NCI-H1694 (cell line): Measurements from ENCODE around the gene ZFAND2B.

ENCODE experiments used
- DNase-seq: peaks from one replicate; lab custom pipeline; 2025; lab: John Stamatoyannopoulos, UW

ZFAND2B gene, protein sequence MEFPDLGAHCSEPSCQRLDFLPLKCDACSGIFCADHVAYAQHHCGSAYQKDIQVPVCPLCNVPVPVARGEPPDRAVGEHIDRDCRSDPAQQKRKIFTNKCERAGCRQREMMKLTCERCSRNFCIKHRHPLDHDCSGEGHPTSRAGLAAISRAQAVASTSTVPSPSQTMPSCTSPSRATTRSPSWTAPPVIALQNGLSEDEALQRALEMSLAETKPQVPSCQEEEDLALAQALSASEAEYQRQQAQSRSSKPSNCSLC

DNA sequence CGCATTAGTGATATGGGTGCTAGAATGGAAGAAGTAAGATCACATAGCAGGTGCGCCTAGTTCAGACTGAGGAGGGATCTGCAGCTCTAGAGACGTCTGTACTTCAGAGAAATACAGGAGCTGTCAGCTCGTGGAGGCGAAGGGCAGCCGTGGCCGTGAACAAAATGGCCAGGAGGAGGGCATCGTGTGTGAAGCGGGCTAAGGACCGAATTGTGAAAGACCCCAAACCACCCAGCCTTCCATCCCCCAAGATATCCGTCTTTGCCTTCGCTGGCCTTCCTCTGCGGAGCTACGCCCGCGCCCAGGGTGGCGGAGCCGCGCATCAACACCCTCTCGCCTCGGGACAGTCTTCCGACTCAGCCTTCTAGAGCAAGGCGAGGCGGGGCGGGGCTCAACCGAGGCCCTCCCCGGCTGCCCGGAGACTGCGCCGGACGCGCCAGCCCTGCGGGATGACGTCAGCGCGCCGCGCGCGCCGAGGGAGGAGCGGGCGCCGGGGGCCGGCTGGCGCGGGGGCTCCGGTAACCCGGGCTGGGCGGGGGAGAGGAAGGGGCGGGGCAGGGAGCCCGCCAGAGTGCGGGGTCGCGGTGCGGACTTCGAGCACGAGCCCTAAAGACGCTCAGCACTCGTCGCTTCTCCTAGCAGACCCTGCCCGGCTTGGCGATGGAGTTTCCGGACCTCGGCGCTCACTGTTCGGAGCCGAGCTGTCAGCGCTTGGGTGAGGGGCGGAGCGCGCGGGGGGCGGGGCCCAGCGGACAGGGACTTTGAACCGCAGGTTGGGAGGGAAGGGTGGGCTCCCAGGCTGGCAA is at the start of gene ZFAND2B:
Gene ZFAND2B, plus strand, starts transcription at position 455 of the 806 bp plus-strand sequence. Its CDS starts 206 bp downstream, at position 661.
- peak; percentile 84 for DNase-seq

DNA sequence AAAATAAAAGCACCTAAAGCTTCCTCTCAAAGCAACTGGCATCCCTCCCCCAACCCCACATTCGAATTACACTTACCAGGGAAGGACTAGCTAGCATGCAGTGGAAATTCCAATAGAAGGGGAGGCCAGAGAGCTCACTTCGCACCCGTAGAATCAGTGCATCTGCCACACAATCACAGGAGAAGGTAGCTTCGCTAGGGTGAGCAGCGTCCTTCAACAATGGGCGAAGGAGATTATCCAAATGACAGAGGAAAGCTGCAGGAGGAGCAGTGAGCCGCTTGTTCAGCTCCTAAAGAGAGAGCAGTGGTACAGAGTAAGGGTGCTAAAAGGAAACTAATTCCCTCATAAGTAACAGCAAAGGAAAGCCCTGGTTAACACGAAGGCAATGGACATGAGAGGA is 49.2 kb upstream of the ZFAND2B start:
- no peak for DNase-seq

DNA sequence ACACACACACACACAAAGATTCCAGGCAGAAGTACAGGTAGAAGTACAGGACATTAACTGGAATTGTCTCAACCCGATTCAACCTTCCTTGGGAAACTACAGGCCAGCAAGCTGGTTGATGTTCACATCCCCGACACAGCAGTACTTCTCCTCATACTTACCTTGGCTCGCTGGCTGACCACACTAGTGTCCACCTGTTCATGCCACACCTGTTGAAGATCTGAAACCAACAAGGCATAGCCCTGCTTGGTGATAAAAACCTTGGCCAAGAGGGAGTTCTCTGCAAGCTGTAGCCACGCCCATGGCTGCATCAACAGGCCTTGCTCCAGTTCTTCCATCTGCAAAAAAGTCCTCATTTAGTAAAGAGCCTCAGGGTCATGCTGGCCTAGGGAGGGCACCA is 48.6 kb upstream of the ZFAND2B start:
- DNase-seq = no peak

- no peak for DNase-seq
Measured at GRCh38 chr2:219158586-219158985, 48.0 kb upstream of the ZFAND2B start.

DNA sequence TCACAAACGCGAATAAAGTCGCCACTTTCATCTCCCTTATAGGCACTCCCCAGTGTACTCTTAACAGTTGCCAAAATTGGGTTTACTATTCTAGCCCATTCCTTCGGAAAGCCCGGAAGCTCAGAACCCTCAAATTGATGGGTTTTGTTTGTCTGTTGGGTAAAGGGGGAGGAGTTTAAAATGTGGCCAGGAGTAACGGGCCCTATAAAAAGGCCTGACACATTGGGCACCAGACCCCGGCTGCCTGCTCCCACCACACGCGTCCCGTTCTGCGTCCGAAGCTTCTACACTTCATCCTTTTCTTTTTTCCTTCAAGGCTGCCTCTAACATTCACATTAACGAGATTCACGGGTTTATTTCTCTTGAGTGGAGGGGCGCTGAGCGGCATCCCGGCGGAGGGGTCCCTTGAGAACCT is 46.8 kb upstream of the ZFAND2B start:
- no peak for DNase-seq

DNA sequence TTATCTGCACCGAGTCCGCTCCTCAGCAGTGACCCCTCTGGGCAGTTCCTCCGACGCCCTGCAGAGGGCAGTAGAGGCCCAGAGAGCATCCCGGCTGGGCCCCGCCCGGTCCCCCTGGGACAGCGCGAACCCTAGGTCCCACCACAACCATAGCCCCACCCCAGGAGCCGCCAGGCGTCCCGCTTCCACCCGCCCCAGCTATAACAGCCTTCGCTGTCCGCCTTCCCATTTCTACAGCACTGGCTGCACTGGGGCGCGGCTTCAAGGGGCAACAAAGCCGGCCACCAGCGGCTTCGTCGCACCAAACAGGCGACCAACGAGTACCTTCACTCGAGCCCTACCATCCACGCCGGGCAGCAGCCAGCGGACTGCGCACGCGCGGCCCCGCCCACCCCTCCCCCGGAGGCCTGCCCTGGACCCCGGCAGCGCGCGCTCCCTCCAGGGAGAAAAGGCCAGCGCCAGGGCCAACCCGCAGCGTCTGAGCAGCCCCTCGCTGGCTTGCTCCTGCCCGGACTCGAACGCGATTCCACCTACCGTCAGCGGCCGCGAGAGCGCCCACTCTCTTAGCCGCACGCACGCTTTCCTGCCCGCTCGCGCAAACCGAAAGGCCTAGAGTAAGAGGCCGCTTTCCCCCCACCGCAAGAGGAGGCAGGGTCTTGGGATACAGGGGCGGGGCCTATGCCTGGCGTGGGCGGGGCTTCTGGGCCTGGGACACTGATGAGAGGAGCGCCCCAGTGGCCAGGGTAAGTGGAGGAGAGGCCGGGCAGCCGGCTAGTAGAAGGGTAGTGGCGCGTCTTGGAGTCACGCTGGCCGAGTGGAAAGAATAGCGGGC is 46.2 kb upstream of the ZFAND2B start, which contains the start of gene NHEJ1:
Gene NHEJ1, minus strand, starts transcription at position 630 of the 832 bp plus-strand sequence. CDS start 2,453 bp downstream, outside the sequence.
- peak; percentile 79 for DNase-seq

GRCh38 chr2:219161097-219161496 is 45.5 kb upstream of the ZFAND2B start:
- DNase-seq = no peak

- DNase-seq = no peak
Measured at GRCh38 chr2:219163156-219163555, 43.4 kb upstream of the ZFAND2B start.

GRCh38 chr2:219165058-219165911 is 41.3 kb upstream of the ZFAND2B start:
- no peak for DNase-seq

DNA sequence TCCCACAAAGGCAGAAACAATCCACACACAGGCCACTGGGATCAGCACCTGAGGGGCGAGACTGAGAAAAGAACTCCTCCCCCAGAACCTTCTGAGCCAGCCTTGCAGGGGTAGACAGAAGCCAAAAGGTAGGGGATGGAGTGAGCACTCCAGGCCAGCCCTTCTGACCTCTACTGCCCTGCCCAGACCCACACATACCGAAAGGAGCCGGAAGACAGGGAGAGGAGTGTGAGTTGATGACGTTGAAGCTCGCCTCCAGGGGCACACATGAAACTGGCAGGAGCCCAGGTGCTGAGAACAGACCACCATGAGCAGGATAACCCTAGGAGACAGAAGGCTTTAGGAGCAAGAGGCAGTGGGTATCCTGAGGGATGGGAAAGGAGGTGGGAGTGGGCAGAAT is 38.6 kb upstream of the ZFAND2B start:
- DNase-seq = no peak

DNA sequence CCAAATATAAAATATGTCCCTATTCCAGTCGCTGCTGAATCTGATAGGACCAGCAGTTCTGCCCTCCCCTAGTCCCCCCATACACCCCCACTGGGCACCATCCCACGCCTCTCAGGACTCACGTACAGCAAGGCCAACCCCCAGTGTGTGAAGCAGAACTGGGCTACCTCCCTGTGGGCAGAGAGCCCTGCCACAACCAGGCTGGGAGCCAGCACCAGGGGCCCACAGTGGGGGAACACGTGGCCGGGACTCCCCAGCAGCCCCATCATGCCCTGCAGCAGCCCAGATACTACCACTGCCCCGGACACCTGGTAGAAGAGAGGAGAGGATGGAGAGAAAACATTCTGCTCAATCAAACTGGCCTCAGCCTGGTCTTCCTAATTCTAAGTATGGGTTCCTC is 38.1 kb upstream of the ZFAND2B start:
- no peak for DNase-seq

DNA sequence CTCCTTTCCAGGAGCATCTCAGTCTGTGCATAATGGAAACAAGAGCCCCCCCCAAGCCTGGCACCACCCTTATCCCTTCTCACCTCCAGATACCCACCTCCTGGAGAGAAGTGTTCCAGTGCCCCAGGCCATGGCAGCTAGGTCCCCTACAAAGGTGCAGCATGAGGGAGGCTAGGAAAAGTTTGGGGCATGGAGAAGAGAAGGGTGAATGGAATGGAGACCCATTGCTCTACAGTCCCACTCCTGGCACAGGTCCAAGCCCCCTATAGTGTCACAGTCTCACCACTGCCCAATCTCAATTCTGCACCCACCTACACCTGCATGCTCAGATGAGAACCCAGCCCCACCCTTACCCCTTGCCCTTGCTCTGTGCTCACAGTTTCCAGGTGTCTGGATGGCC is 37.6 kb upstream of the ZFAND2B start:
- DNase-seq = no peak

- no peak for DNase-seq
Measured at GRCh38 chr2:219169930-219170654, 36.5 kb upstream of the ZFAND2B start, which contains the start of gene SLC23A3. SLC23A3 (minus strand) TSS chr2:219170029; CDS start chr2:219169984, 45 bp downstream.

- DNase-seq = peak; percentile 57
Measured at GRCh38 chr2:219171231-219171651, 35.3 kb upstream of the ZFAND2B start.

DNA sequence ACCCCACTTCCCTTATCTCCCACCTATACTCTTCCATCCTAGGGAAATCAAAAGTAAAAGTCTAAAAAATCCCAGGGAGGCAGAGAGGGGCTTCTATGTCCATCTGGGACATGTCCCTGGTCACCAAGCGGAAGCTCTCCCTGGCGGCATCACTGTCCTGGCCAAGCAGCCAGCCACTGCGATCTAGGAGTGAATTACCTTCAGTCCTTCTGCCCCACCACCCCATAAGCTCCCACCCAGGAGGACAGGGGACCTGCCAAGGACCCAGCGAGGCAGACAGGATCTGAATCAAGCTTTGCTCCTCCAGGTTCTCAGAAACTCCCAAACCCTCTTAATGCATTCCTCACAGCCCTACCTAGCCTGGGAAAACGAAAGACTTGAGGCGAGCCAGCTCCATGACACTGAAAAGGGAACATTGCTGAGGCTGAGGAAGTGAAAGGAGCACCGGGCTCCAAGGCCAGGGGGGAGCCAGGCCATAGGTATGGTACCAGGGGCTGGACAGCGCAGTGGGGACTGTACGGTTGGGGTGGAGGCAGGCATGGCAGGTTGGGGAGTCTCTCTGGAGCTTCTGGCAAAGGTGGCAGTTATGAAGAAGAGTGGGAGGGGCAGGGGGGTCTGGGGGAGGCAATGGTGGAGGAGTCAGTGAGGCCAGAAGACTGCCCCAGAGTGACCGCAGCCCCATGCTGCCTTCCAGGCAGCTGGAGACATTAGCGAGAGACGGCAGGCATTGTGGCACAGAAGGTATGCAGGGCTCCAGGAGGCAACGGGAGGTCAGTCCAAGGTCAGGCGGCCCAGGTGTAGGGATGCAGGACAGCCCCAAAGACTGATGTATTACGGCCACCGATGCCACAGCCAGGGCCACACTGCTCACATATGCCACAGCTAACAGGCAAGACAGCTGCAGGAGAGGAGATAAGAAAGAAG is 34.1 kb upstream of the ZFAND2B start:
- DNase-seq = no peak

DNA sequence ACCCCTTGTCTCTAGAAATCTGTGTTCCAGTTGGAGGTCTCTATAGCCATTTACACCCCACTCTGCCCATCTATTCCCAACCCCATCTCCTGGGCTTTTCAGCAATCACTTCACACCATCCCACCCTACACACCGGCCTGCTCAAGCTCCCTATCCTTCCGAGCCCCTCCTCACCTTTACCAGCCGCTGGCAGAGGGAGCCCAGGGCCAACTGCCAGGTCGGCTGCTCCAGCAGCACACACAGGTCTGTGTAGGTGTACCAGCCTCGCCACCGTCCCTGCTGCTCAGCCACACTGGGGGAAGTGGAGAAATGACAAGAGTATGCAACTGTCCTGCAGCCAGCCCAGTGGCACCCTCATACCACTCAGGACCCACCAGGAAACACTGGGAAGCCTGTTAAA is 33.4 kb upstream of the ZFAND2B start:
- no peak for DNase-seq

GRCh38 chr2:219174146-219174545 is 32.4 kb upstream of the ZFAND2B start:
- DNase-seq = no peak

GRCh38 chr2:219174801-219175200 is 31.8 kb upstream of the ZFAND2B start:
- DNase-seq = no peak

GRCh38 chr2:219175486-219175885 is 31.1 kb upstream of the ZFAND2B start:
- DNase-seq = no peak
